GM19025 (cell line): ENCODE measurements around the gene MAP2.
"Not testable (repeated sequence)": the region's sequence is repeated elsewhere in the genome, so short reads cannot be mapped to it uniquely, and the experiment has no call there.

ENCODE experiments used
- ATAC-seq: cut with Tn5 transposase; IDR thresholded peaks from one replicate; pipeline ENCODE4 v1.9.1; 2021; ENCODE audit warnings: mild to moderate bottlenecking, low read depth, moderate library complexity; ENCODE audit not compliant: unreplicated experiment

Gene MAP2

DNA sequence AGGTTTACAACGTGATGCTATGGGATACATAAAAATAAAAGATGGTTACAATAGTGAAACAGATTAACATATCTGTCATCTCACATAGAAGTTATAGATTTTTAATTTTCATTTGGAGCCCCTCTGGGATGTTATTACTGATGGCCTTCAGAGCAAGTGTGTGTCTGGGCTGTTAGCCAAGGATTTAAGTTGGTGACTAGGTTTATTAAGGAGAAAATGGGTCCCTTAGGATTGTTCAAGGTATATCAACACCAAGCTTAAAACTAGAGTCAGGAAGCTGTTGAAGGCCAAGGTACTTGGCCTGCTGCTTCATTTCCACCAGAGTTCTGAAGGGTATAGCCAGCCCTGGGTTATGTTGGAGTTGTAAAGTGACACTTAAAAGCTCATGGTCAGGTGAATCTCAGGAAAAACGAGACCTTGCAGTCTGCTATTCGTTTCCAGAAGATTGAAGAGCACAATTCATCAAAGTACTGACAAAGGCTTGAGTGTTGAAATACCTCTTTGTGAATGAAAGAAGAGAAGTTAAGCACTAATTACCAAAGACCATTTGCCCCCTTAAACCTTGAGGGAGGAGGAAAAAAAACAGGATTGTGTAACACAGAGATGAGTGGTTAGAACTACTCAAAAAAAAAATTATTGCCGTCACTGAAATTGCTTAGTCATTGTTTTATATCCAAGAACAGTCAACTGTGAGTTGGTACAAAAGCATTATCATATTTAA, 48.4 kb downstream of the MAP2 start:
- ATAC-seq: no peak

DNA sequence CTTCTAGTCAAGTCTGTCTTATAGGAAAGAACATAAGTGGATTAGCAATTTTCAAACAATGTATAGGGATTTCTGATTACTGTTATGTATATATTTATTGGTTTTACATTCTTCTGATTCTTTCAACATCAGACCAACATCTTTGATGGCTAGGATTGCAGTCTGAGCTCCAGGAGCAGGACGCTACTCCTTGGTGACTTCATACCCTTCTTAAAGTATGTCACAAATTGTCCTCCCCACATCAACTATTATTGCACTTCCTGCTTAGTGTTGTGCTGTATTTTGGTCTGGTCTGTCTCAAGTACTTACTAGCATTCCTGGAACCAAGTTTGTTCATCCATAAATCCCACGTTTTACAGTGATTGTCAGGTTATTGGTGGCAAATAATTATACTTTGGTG, 49.0 kb downstream of the MAP2 start:
- ATAC-seq: no peak

DNA sequence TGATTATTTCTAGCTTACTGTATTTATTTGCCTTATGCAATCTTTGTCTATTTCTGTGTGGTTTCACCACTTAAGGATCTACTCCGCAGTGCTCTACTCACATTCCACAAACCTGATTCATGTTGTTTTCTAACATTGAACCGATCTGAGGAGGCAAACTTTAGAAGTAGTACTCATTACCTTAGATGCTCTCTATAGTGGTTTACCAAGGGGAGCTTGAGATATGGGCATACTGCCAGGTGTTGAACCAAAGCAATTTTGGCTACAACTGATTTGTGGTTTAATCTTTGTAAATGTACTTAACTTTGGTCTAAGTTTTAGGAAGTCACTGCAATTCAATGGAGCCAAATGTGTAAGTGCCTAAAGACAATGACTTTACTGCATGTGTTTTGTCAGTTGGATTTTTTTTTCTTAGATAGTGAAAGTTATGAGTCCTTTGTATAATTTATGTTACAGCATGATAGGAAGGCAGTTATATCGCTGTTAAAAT, 50.1 kb downstream of the MAP2 start:
- no peak for ATAC-seq

DNA sequence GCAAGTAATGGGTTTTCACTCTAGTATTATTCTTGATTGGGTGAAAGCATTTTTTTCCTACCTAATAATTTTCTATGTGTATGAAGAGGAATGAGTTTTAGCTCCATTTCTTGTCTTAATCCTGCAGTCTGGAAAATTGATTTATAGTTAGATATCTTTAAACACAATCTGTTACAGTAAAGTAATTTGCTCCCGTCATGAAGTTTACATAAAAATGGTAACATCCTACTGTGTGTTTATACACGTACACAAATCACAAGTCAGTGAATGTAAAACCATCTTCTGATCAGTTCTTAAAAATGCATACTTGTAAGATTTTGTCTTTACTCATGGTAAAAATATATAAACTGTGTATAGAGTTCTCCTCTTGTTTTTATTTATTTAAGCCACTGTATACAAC, 51.1 kb downstream of the MAP2 start:
- ATAC-seq: no peak

DNA sequence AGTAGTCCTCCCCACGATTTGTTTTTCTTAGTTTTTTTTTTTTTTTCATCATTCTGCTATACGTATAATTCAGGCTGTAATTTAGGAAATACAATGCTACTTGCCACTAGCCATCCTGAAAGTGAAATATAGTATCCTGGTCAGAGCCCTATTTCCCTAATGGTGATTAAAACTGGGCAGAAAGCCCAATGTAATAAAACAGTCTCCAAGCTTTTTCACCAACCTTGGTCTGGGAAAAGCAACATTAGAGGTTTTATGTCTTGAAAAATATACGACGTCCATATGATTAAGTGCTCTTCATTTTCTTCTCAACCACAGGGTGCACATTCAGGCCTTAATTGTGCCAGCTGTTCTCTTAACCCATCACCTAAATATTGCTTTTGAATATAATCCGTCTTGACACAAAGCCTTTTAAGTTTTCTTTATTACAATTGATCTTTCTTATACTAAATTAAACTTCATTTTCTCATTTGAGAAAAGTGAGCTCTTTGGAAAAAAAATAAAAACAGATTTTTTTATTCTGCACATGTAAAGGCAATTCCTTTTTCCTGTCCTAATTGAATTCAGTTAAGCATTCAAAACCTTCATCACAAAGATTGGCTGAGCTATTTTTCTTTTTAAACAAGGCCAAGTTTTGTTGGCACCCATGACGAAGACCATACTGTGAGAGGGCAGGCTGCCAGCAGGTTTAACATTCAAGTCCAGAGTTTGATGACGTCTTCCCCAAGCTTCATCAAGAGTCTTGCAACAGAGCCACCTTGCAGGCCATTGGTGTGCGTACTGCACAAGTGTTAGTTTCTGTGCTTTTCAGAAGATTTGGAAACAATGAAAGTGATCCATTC, 52.7 kb downstream of the MAP2 start:
- no peak for ATAC-seq

DNA sequence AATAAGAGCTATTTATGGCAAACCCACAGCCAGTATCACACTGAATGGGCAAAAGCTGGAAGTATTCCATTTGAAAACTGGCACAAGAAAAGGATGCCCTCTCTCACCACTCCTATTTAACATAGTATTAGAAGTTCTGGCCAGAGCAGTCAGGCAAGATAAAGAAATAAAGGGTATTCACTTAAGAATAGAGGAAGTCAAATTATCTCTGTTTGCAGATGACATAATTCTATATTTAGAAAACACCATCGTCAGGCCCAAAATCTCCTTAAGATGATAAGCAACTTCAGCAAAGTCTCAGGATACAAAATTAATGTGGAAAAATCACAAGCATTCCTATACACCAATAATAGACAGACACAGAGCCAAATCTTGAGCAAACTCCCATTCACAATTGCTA, 68.4 kb downstream of the MAP2 start:
- not testable (repeated sequence) for ATAC-seq

DNA sequence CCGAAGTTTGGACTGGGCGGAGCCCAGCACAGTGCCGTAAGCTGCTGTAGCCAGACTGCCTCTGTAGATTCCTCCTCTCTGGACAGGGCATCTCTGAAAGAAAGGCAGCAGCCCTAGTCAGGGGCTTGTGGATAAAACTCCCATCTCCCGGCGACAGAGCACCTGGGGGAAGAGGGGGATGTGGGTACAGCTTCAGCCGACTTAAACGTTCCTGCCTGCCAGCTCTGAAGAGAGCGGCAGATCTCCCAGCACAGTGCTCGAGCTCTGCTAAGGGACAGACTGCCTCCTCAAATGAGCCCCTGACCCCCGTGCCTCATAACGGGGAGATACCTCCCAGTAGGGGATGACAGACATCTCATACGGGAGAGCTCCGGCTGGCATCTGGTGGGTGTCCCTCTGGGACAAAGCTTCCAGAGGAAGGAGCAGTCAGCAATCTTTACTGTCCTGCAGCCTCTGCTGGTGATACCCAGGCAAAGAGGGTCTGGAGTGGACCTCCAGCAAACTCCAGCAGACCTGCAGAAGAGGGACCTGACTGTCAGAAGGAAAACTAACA, 71.3 kb downstream of the MAP2 start:
- ATAC-seq: not testable (repeated sequence)

DNA sequence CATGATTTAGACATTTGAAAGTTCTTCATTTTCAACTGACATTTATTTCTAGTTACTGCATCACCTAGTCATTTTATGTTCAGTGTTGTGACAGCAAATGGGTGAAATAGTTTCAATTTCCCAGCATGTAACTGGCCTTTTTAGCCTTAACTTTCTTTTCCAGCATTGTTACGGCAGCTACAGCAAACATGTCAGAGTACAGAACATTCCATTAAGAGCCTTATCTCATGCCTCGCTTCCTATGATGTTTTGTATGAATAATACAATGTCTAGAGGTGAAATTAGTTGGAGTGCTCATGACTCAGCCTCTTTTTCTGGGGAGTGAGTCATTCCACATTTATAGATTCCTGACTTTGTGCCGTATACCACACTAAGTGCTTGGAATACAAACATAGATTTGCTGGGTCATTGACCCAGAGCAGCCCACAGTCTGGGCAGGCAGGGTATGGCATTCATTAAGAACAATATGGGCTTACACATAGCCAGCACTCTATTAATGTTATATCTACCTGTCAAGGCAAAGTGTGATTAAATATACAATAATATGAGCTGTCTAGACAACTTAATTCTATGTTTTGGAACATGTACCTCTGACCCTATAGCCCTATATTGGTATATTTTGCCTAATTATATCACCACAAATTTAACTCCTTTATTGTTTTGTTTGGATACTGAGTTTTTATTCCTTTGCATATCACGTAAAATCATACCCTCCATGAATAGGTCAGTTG, 72.2 kb downstream of the MAP2 start:
- ATAC-seq: no peak

DNA sequence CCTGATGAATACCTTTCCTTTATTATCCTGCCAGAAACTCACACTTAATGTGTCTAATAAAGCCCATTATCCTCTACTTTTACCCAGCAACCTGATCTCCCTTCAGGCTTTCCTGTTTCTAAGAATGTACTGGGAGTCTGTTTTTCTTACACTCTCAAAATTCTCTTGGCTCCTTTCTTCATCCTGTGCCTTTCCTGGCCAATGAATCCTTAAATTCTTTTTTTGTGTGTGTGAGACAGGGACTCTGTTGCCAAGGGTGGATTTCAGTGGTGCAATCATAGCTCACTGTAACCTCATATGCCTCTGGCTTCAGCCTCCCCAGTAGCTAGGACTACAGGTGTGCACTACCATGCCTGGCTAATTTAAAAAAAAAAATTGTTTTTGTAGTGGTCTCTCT, 72.7 kb downstream of the MAP2 start:
- no peak for ATAC-seq

DNA sequence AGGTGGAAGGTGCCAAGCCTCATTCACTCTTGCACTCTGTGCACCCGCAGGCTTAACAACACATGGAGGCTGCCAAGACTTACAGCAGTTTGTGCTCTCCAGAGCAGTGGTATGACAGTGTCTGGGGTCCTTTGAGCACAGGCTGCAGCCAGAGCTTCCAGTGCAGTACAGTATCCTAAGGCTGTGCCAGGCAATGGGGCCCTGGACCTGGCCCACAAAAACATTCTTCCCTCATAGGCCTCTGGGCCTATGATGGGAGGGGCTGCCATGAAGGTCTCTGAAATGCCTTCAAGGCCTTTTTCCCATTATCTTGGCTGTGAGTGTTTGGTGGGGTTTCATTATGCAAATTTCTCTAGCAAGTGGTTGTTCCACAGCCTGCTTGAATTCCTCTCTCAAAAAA, 74.8 kb downstream of the MAP2 start:
- no peak for ATAC-seq

DNA sequence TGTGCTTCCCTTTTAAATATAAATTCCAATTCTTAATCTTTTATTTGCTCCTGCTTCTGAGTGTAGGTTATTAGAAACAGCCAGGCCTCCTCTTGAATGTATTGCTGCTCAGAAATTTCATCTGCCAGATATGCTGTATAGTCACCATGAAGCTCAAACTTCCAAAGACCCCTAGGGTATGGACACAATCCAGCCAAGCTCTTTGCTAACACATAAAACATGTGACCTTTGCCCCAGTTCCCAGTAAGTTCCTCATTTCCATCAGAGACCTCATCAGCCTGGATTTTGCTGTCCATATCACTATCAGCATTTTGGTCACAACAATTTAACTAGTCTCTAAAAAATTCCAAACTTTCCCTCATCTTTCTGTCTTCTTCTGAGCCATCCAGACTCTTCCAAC, 75.2 kb downstream of the MAP2 start:
- no peak for ATAC-seq

DNA sequence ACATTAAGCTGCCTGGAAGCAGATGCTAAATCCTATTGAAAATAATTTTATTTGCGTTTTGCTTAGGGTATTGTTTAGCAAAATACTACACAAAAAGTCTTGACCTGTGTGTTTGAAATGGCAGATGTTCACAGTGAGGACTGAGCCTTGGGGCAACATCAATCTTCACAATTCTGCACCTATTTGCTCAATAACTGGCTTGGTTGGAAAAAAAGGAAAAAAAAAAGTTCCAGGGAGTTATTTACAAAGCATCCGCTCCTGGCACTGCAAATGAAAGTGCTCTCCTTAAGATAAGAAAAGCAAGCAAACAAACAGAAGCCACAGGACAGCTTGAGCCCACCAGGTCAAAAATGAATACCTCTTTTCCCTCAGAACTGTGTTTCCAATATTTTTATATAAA, 77.7 kb downstream of the MAP2 start:
- ATAC-seq: no peak

DNA sequence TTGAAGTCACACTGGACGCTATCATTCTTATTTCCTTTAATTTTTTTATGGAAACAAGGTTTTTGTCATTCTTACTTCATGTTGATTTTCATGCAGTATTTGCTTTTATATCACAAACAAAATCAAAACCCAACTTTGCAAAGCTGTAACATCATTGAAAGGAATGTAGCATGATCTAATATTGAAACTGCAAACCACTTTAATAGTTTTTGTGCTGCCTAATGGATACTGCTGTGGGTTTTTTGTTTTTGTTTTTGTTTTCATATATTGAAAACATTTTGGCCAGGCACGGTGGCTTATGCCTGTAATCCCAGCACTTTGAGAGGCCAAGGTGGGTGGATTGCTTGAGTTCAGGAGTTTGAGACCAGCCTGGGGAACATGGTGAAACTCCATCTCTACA, 81.6 kb downstream of the MAP2 start:
- no peak for ATAC-seq

DNA sequence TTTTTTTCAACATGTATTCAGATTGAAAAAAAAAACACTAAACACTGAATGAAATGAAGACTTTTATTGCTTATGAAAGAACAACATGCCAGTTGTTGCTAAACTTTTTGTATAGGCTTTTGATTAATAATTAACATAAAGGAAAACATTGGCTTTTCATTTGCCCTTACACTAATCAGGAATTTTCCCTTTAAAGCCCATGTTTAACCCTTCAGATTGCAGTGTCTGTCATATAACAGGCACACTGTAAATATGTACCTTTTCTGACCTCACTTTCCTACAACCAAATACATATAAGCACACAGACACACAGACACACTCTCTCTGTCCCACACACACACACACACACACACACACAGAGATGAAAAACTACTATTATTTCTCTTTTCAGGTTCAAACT, 84.4 kb downstream of the MAP2 start:
- ATAC-seq: no peak

DNA sequence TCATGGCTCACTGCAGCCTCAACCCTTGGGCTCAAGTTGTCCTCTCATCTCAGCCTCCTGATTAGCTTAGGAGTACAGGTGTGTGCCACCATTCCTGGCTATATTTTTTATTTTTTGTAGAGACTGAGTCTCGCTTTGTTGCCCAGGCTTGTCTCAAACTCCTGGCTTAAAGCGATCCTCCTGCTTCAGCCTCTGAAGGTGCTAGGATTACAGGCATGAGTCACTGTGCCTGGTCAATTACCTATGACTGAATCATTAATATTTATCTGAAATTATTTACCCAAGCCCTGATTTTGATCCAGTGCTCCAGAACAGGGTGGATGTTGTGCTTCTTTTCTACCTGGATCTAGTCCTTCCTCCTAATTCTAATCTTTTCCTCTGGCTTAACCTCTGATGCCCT, 87.8 kb downstream of the MAP2 start:
- no peak for ATAC-seq

DNA sequence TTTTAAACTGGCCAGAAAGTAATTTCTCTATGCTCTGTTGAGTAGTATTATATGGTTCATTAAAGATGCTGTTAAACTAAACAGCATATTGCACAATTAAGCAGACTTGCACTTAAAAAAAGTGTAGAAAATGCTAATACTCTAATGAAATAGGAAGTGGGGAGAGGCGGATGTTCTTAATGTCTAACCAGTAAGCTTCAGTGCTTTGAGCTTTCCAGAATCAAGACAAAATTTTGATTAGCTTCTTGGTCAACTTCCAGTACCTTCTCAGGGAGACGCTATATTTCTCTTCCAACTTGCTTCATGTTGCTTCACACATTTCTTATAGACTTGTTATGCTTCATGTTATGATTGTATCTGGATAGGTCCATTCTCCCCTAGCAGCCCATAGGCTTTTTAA, 89.1 kb downstream of the MAP2 start:
- no peak for ATAC-seq

DNA sequence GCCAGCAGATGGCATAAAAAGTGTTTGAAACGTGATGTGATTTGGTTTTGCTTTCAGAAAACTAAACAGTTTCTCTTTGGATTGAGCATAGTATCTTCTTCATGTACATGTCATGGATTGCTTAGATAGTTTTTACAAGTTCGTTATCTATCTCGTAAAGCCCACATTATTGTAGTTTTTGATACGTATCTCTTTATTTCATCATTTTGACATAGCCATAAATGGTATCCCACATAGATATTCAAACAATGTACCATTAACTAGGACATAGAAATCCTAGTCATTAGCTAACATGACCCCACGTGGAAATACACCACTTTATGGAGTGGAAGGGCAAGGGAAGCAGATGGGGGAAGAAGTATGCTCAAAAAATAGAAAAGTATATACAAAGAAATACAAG, 93.6 kb downstream of the MAP2 start:
- ATAC-seq: no peak

DNA sequence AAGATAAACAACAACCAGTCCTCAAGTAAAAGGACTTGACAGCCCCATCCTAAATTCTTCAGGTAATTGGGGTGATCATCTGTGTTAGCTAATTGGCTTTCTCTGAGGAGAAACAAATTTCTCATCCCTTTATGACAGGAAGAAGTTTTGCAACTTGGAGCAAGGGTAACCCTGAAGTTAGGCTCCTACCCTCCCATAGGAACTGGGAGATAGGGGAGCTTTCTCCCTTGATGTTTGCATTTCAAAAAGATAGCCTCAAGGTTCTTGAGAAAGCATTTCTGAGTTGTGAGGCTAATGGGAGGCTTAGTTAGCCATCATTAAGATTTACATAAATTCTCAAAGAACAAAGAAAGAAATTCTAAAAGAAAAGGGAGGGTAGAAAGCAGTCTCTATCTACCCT, 95.4 kb downstream of the MAP2 start:
- no peak for ATAC-seq

DNA sequence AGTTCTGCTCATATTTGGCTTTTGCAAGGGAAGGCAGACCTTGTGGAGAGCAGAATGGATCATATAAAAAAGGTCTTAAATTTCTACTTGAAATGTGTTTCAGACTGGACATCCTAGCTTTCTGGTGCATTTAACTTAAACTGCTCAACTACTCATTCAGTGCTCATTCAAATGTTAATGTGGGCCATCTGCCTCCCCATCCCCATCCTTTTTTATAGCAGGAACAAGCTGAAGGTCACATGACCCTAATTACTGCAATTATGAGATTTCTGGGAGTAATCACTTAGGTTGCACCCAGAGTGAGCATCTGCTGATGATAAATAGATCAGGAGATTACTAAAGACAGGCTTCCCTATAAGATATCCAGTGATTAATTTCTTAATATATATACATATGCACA, 96.1 kb downstream of the MAP2 start:
- no peak for ATAC-seq

DNA sequence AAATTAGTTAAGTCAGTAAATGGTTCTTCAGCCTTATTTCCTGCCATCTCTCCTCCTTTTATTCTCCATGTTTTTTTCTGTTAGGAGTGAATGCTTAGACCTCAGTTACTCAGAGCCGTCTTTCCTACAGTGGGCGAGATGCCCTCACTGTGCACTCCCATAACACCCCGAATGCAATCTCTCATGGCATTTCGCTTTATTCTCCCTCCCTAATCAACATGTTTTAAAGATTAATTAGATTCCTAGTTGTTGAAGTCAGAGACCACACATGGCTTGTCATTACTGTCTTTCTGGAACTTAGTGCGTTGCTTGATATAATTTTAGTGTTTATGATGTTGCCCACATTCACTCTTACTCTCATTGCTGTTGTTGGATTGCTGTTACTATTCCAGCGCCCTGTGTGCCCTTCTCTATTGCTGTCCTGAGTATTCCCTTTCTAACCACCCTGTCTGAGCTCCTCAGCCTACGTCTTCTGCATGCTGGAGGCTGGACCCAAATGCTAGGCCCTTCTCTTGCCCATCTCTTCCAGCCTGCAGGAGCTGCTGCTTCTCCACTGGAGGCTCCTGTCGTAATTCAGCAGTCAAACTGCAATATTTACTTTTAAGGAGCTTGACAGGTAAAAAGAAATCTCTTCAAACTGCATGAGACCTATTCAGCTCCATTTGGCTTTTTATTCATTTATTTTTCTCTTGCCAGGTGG, 99.3 kb downstream of the MAP2 start:
- ATAC-seq: no peak
